CD4-positive, alpha-beta T cell (primary cell): Measurements from ENCODE around the gene SLC2A13. TPM values are rescaled to one million over a fixed set of nuclear protein-coding genes. Genes with fewer than 3 reads are reported as not detected.

ENCODE experiments used
- ATAC-seq: fragments of 200-7000 bp; cut with Tn5 transposase; one replicate; pipeline ENCODE4 v1.10.0; 2022; ENCODE audit warnings: mild to moderate bottlenecking; ENCODE audit not compliant: poor library complexity
- CTCF ChIA-PET: fragments of 350-600 bp; sonication (Branson Sonifier 250); formaldehyde crosslinking; loops from one replicate; lab custom pipeline; 2021; ENCODE audit warnings: antibody characterized with exemption, inconsistent platforms; lab: Charles Lee
- POLR2A ChIA-PET: fragments of 350-600 bp; sonication (Branson Sonifier 250); formaldehyde crosslinking; loops from one replicate; lab custom pipeline; 2021; ENCODE audit warnings: antibody characterized with exemption, inconsistent platforms; lab: Charles Lee
- DNase-seq, 14 experiments: peaks; one replicate each; pipeline ENCODE4 v3.0.0-alpha.2; 2013 to 2020; ENCODE audit warnings: mixed read lengths in 2 of 14
- H3K27ac ChIP-seq, 2 donors: one replicate each; pipeline versions ENCODE4 v1.5.1 to v1.7.0; 2013; ENCODE audit warnings: low read length in 2 of 2, low read depth in 1 of 2, mild to moderate bottlenecking in 1 of 2
- H3K27me3 ChIP-seq, 2 experiments: 1 replicate in 1 of 2; 2 replicates in 1 of 2; pipeline versions ENCODE4 v1.6.1 to v1.7.0; 2013; ENCODE audit warnings: low read length in 2 of 2, control low read depth in 1 of 2, mild to moderate bottlenecking in 1 of 2, moderate library complexity in 1 of 2; ENCODE audit not compliant: insufficient read depth in 2 of 2, control insufficient read depth in 1 of 2
- H3K36me3 ChIP-seq: one replicate; pipeline ENCODE4 v1.6.1; 2013; ENCODE audit warnings: low read length, control low read depth; ENCODE audit not compliant: insufficient read depth
- H3K4me1 ChIP-seq: one replicate; pipeline ENCODE4 v1.6.1; 2013; ENCODE audit warnings: low read length, control low read depth; ENCODE audit not compliant: insufficient read depth
- H3K4me3 ChIP-seq: one replicate; pipeline ENCODE4 v1.5.1; 2013; ENCODE audit warnings: mild to moderate bottlenecking, low read length, moderate library complexity
- H3K9me3 ChIP-seq, 2 experiments: 1 replicate in 1 of 2; 2 replicates in 1 of 2; pipeline versions ENCODE4 v1.6.1 to v1.7.0; 2013; ENCODE audit warnings: low read length in 2 of 2, mild to moderate bottlenecking in 2 of 2, control low read depth in 1 of 2, moderate library complexity in 1 of 2; ENCODE audit not compliant: control insufficient read depth in 1 of 2, insufficient read depth in 1 of 2
- H3K27ac Mint-ChIP-seq: one replicate; pipeline ENCODE4 v1.8.0; 2020; ENCODE audit warnings: mixed read lengths
- H3K27me3 Mint-ChIP-seq: one replicate; pipeline ENCODE4 v1.8.0; 2021; ENCODE audit warnings: mixed read lengths
- H3K36me3 Mint-ChIP-seq: one replicate; pipeline ENCODE4 v1.8.0; 2021; ENCODE audit warnings: low read depth, mixed read lengths
- H3K4me1 Mint-ChIP-seq: one replicate; pipeline ENCODE4 v1.8.0; 2021; ENCODE audit warnings: low read depth, mixed read lengths
- H3K4me3 Mint-ChIP-seq: one replicate; pipeline ENCODE4 v1.8.0; 2020; ENCODE audit warnings: mild to moderate bottlenecking, mixed read lengths
- H3K9me3 Mint-ChIP-seq: one replicate; pipeline ENCODE4 v1.8.0; 2020; ENCODE audit warnings: mixed read lengths
- CTCF ChIP-seq: fragments of 200-600 bp; IDR thresholded peaks from one replicate; pipeline ENCODE4 v1.8.0; 2022; ENCODE audit warnings: antibody characterized with exemption, mild to moderate bottlenecking
- intact Hi-C, 2 experiments: fragments of 100-400 bp; cut with DNase I in 1 of 2; cut with micrococcal nuclease in 1 of 2; formaldehyde crosslinking; loops; one replicate each; pipeline versions ENCODE4 v1.15.1 to v1.9.0; 2023 to 2025; cut with DNase I, micrococcal nuclease
- total RNA-seq, 174 experiments: library from RNA in 2 of 174; stranded (reverse) in 2 of 174; gene quantifications; one replicate each; pipeline ENCODE4 v1.2.3 and lab custom pipeline; 2021 to 2026

SLC2A13 gene
- total RNA-seq, 2 experiments from 2014 or later: 1.6 to 1.7 TPM

- CTCF ChIA-PET: interaction anchor here (2.0 kb wide), 1 partner anchor 9 kb away, joined by 4 read pairs; no protein-coding TSS in a partner anchor
- POLR2A ChIA-PET: no interaction called here
- no peak for TF ChIP-seq CTCF
- H3K36me3 ChIP-seq: no peaks in the 10 kb centered on the region
- no peaks in the 10 kb centered on the region for H3K9me3 Mint-ChIP-seq
- H3K27me3 ChIP-seq: no peaks in the 10 kb centered on the region
- H3K4me3 ChIP-seq: no peak overlapping the region
- intact Hi-C loops: no loop called here
- no peaks in the 10 kb centered on the region for H3K4me1 Mint-ChIP-seq
- DNase-seq (no peak), ATAC-seq (no peak)
- H3K27ac Mint-ChIP-seq: no peak overlapping the region
- no peaks in the 10 kb centered on the region for H3K4me1 ChIP-seq
- H3K9me3 ChIP-seq: no peaks in the 10 kb centered on the region
- H3K27me3 Mint-ChIP-seq: no peaks in the 10 kb centered on the region
- no peak overlapping the region for H3K27ac ChIP-seq
- no peaks in the 10 kb centered on the region for H3K36me3 Mint-ChIP-seq
- no peak overlapping the region for H3K4me3 Mint-ChIP-seq
Observed at GRCh38 chr12:40020261-40020691, 85.6 kb downstream of the SLC2A13 start.

- POLR2A ChIA-PET: no interaction called here
- CTCF ChIA-PET: interaction anchor here (0.7 kb wide), 1 partner anchor 47 kb away, joined by 3 read pairs; no protein-coding TSS in a partner anchor
- Mint-ChIP-seq H3K27ac (no peak overlapping the region), H3K4me1 (no peaks in the 10 kb centered on the region), H3K9me3 (no peaks in the 10 kb centered on the region), H3K4me3 (no peak overlapping the region), H3K27me3 (no peaks in the 10 kb centered on the region), H3K36me3 (no peaks in the 10 kb centered on the region)
- intact Hi-C loops: no loop called here
- Histone ChIP-seq H3K4me3 (no peak overlapping the region), H3K27me3 (no peaks in the 10 kb centered on the region), H3K36me3 (no peaks in the 10 kb centered on the region), H3K27ac (no peak overlapping the region), H3K9me3 (no peaks in the 10 kb centered on the region), H3K4me1 (no peaks in the 10 kb centered on the region)
- ATAC-seq: no peak
- TF ChIP-seq CTCF: no peak
- DNase-seq: no peak
Observed at GRCh38 chr12:40017488-40017887, 88.4 kb downstream of the SLC2A13 start.

GRCh38 chr12:40016980-40017379, 88.9 kb downstream of the SLC2A13 start:
- Histone ChIP-seq H3K27ac (no peak overlapping the region), H3K27me3 (no peaks in the 10 kb centered on the region), H3K36me3 (no peaks in the 10 kb centered on the region), H3K4me1 (no peaks in the 10 kb centered on the region), H3K9me3 (no peaks in the 10 kb centered on the region), H3K4me3 (no peak overlapping the region)
- intact Hi-C loops: no loop called here
- Mint-ChIP-seq H3K27me3 (no peaks in the 10 kb centered on the region), H3K4me1 (no peaks in the 10 kb centered on the region), H3K27ac (no peak overlapping the region), H3K4me3 (no peak overlapping the region), H3K9me3 (no peaks in the 10 kb centered on the region), H3K36me3 (no peaks in the 10 kb centered on the region)
- ChIA-PET CTCF (no interaction called here), POLR2A (no interaction called here)
- DNase-seq (no peak), ATAC-seq (no peak)
- no peak for TF ChIP-seq CTCF
